Stomach (tissue), 4 donors: Measurements from ENCODE around the gene KCNMB3.

Source experiments
- POLR2A ChIP-seq, 4 donors: fragments of 450-650 bp; IDR thresholded peaks; one replicate each; pipeline ENCODE4 v1.6.1; 2016; ENCODE audit warnings: antibody characterized with exemption in 4 of 4, control low read depth in 2 of 4, mild to moderate bottlenecking in 1 of 4, moderate library complexity in 1 of 4
- TF ChIP-seq, protein P1 (sequence below), 7 experiments: fragments of 450-650 bp in 4 of 7; fragments of 200-600 bp in 3 of 7; sonication (generic) in 3 of 7; IDR thresholded peaks; one replicate each; pipeline ENCODE4 v1.5.1; 2016 to 2019; ENCODE audit warnings: antibody characterized with exemption in 7 of 7, control low read depth in 2 of 7, mild to moderate bottlenecking in 1 of 7

DNA sequence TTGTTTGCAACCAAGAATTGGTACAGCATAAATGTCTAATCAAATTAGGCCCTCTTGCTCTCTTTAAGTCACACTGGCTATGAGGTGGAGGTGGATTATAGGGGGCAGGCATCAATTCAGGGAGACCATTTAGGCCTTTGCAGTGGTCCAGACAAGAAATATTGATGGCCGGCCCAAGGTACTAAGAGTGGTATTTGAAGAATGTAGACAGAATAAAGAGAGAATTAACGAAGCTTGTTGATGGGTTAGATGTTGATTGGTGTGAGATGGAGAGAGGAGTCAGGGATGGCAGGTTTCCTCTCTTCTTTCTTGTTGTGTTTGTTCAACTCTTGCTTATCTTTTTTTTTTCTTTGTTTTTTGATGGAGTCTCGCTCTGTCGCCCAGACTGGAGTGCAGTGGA, 54.2 kb downstream of the KCNMB3 start:
- TF ChIP-seq, protein P1, sequence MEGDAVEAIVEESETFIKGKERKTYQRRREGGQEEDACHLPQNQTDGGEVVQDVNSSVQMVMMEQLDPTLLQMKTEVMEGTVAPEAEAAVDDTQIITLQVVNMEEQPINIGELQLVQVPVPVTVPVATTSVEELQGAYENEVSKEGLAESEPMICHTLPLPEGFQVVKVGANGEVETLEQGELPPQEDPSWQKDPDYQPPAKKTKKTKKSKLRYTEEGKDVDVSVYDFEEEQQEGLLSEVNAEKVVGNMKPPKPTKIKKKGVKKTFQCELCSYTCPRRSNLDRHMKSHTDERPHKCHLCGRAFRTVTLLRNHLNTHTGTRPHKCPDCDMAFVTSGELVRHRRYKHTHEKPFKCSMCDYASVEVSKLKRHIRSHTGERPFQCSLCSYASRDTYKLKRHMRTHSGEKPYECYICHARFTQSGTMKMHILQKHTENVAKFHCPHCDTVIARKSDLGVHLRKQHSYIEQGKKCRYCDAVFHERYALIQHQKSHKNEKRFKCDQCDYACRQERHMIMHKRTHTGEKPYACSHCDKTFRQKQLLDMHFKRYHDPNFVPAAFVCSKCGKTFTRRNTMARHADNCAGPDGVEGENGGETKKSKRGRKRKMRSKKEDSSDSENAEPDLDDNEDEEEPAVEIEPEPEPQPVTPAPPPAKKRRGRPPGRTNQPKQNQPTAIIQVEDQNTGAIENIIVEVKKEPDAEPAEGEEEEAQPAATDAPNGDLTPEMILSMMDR (IDR thresholded peaks at IDR 0.05): no peak
- no peak for TF ChIP-seq POLR2A (IDR thresholded peaks at IDR 0.05)
